Neural cell (in vitro differentiated cells): ENCODE measurements around the gene CXCR1. TPM values are rescaled to one million over a fixed set of nuclear protein-coding genes. Genes with fewer than 3 reads are reported as not detected.

ENCODE experiments used
- H2AFZ ChIP-seq: fragments of 200-600, 300-800 bp; sonication (generic), shearing (Covaris generic); 2 replicates; pipeline ENCODE4 v1.6.0; 2014; ENCODE audit warnings: low read depth, mild to moderate bottlenecking, antibody characterized with exemption, low read length, moderate library complexity
- H3F3A ChIP-seq: fragments of 200-600 bp; shearing (Covaris generic); 2 replicates; pipeline ENCODE4 v1.6.1; 2016; ENCODE audit warnings: mild to moderate bottlenecking, moderate library complexity, mixed read lengths, antibody characterized with exemption, low read length; ENCODE audit not compliant: insufficient read depth, poor library complexity, severe bottlenecking
- H3K27ac ChIP-seq: fragments of 200-600, 300-800 bp; sonication (generic), shearing (Covaris generic); 2 replicates; pipeline ENCODE4 v1.5.1; 2014; ENCODE audit warnings: mild to moderate bottlenecking, low read length, moderate library complexity
- H3K27me3 ChIP-seq: fragments of 300-800, 200-600 bp; sonication (generic), shearing (Covaris generic); 2 replicates; pipeline ENCODE4 v1.6.0; 2014; ENCODE audit warnings: mild to moderate bottlenecking, low read depth, low read length, moderate library complexity; ENCODE audit not compliant: insufficient read depth
- H3K36me3 ChIP-seq: fragments of 300-800, 200-600 bp; sonication (generic), shearing (Covaris generic); 2 replicates; pipeline ENCODE4 v1.5.1; 2014; ENCODE audit warnings: mild to moderate bottlenecking, antibody characterized with exemption, low read length, moderate library complexity; ENCODE audit not compliant: insufficient read depth
- H3K4me2 ChIP-seq: fragments of 300-800, 200-600 bp; sonication (generic), shearing (Covaris generic); 2 replicates; pipeline ENCODE4 v1.6.0; 2014; ENCODE audit warnings: mild to moderate bottlenecking, low read length
- H3K4me3 ChIP-seq: fragments of 300-800, 200-600 bp; sonication (generic), shearing (Covaris generic); 2 replicates; pipeline ENCODE4 v1.5.1; 2014; ENCODE audit warnings: mild to moderate bottlenecking, low read length, moderate library complexity
- H3K79me2 ChIP-seq: fragments of 200-600 bp; shearing (Covaris generic); replicated peaks from 2 replicates; pipeline ENCODE4 v1.6.0; 2014; ENCODE audit warnings: mild to moderate bottlenecking, low read length, moderate library complexity; ENCODE audit not compliant: insufficient read depth
- H3K9ac ChIP-seq: fragments of 300-800, 200-600 bp; sonication (generic), shearing (Covaris generic); 2 replicates; pipeline ENCODE4 v1.6.1; 2016; ENCODE audit warnings: mild to moderate bottlenecking, low read length, mixed read lengths
- H3K9me2 ChIP-seq: fragments of 200-600 bp; shearing (Covaris generic); 2 replicates; pipeline ENCODE4 v1.6.1; 2016; ENCODE audit warnings: mild to moderate bottlenecking, low read length, mixed read lengths; ENCODE audit not compliant: insufficient read depth
- H3K9me3 ChIP-seq: fragments of 200-600, 300-800 bp; sonication (generic), shearing (Covaris generic); 2 replicates; pipeline ENCODE4 v1.6.1; 2016; ENCODE audit warnings: mild to moderate bottlenecking, mixed run types, low read length, moderate library complexity, mixed read lengths
- H4K20me1 ChIP-seq: fragments of 200-600 bp; shearing (Covaris generic); 2 replicates; pipeline ENCODE4 v1.6.1; 2016; ENCODE audit warnings: mild to moderate bottlenecking, mixed run types; ENCODE audit not compliant: insufficient read depth
- CTCF ChIP-seq: fragments of 450-650 bp; IDR thresholded peaks from 2 replicates; pipeline ENCODE4 v1.5.1; 2014; ENCODE audit warnings: antibody characterized with exemption, mild to moderate bottlenecking, moderate library complexity; ENCODE audit not compliant: poor library complexity, severe bottlenecking
- EP300 ChIP-seq: fragments of 450-650 bp; conservative IDR thresholded peaks from 2 replicates; pipeline ENCODE4 v1.6.1; 2014; ENCODE audit warnings: antibody characterized with exemption, mild to moderate bottlenecking, moderate library complexity; ENCODE audit not compliant: poor library complexity, severe bottlenecking
- EZH2 ChIP-seq: fragments of 200-600, 300-800 bp; shearing (Covaris generic), sonication (generic); IDR thresholded peaks from 2 replicates; pipeline ENCODE4 v1.6.1; 2014; ENCODE audit warnings: antibody characterized with exemption, low read length, borderline replicate concordance, mild to moderate bottlenecking; ENCODE audit not compliant: insufficient read depth, poor library complexity, severe bottlenecking
- MXI1 ChIP-seq: fragments of 450-650 bp; conservative IDR thresholded peaks from 2 replicates; pipeline ENCODE4 v1.6.1; 2014; ENCODE audit warnings: antibody characterized with exemption, mild to moderate bottlenecking; ENCODE audit not compliant: poor library complexity, severe bottlenecking
- POLR2AphosphoS5 ChIP-seq: IDR thresholded peaks from 2 replicates; pipeline ENCODE4 v1.6.1; 2012
- RAD21 ChIP-seq: fragments of 450-650 bp; conservative IDR thresholded peaks from 2 replicates; pipeline ENCODE4 v1.6.1; 2014; ENCODE audit warnings: antibody characterized with exemption, mild to moderate bottlenecking, moderate library complexity
- REST ChIP-seq: IDR thresholded peaks from 2 replicates; pipeline ENCODE4 v1.6.1; 2012; ENCODE audit warnings: borderline replicate concordance
- SMC3 ChIP-seq: fragments of 450-650 bp; conservative IDR thresholded peaks from 2 replicates; pipeline ENCODE4 v1.6.1; 2014; ENCODE audit warnings: antibody characterized with exemption, mild to moderate bottlenecking, moderate library complexity; ENCODE audit not compliant: poor library complexity
- TAF1 ChIP-seq: IDR thresholded peaks from 2 replicates; pipeline ENCODE4 v1.6.1; 2012; ENCODE audit warnings: low read depth
- polyA plus RNA-seq: library from polyadenylated mRNA; depleted of rRNA; stranded (reverse); fragments of >200 nt; gene quantifications from 2 replicates; pipeline ENCODE4 v1.2.3, GENCODE V29; 2014

Gene CXCR1
- polyA plus RNA-seq, 1 donor from 2014 or later = not detected

DNA sequence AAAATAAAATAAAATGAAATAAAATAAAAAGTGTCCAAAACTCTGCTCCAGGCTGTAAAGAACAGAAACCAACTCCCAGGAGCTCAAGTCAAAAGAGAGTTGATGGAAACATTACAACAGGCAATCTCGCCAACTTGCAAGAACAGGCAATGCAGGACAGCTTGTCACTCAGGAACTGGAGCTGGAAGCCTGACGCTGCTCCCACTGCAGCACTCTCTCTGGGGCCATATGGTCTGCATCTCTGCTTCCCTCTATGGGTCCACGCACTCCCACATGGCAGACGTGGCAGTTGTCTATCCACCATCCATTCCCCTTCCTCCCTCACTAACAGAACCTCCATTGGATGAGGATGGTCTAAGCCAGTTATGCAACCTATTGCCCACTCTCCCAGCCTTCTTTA is 26.9 kb upstream of the CXCR1 start:
- Histone ChIP-seq H3K9me3 (no peaks in the 10 kb centered on the region), H3F3A (no peaks in the 10 kb centered on the region), H3K79me2 (no peaks in the 10 kb centered on the region), H3K9ac (no peak overlapping the region), H3K27ac (no peak overlapping the region), H3K4me3 (no peak overlapping the region), H3K36me3 (no peaks in the 10 kb centered on the region), H3K9me2 (no peaks in the 10 kb centered on the region), H3K27me3 (no peaks in the 10 kb centered on the region), H3K4me2 (no peak overlapping the region), H4K20me1 (no peaks in the 10 kb centered on the region), H2AFZ (no peak overlapping the region)
- no peak for TF ChIP-seq REST
- TF ChIP-seq POLR2AphosphoS5 = no peak
- no peak for TF ChIP-seq SMC3
- TF ChIP-seq EZH2 = no peak

DNA sequence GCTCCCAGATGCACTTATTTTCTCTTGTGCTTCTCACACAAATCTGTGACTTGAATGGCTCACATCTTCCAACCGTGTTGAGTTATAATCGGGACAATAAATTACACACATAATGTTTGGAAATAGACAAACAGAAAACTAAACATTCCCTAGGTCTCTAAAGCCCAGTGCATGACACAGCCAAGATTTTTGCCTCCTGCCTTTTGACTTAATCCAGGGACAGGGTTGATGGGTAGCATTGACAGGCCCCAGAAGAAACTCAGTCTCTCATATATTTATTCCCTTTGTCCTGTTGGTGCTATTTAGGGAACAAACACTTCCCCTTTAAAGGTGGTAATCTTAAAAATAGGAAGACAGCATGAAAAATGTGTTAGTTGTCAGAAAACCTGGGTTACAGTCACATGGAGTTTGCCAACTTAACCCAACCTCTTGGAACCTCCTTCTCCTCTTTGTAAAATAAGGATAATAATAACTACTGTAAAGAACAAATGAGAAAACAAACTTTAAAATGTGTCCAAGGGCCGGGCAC is 26.2 kb upstream of the CXCR1 start:
- Histone ChIP-seq H4K20me1 (no peaks in the 10 kb centered on the region), H3K27ac (no peak overlapping the region), H3K9me2 (no peaks in the 10 kb centered on the region), H3K79me2 (no peaks in the 10 kb centered on the region), H2AFZ (no peak overlapping the region), H3K9ac (no peak overlapping the region), H3K4me3 (no peak overlapping the region), H3K9me3 (no peaks in the 10 kb centered on the region), H3K4me2 (no peak overlapping the region), H3F3A (no peaks in the 10 kb centered on the region), H3K36me3 (no peaks in the 10 kb centered on the region), H3K27me3 (no peaks in the 10 kb centered on the region)
- TF ChIP-seq EZH2 (no peak), MXI1 (no peak), TAF1 (no peak), EP300 (no peak), POLR2AphosphoS5 (no peak), CTCF (no peak), SMC3 (no peak), REST (no peak), RAD21 (no peak)
